ENCODE measurements around the gene SPTBN4. TPM values are rescaled to one million over a fixed set of nuclear protein-coding genes. Genes with fewer than 3 reads are reported as not detected.
"Not testable (repeated sequence)": the region's sequence is repeated elsewhere in the genome, so short reads cannot be mapped to it uniquely, and the experiment has no call there.

The SPTBN4 gene
- total RNA-seq, 1 experiment from 2014 or later: 0.48 TPM

DNA sequence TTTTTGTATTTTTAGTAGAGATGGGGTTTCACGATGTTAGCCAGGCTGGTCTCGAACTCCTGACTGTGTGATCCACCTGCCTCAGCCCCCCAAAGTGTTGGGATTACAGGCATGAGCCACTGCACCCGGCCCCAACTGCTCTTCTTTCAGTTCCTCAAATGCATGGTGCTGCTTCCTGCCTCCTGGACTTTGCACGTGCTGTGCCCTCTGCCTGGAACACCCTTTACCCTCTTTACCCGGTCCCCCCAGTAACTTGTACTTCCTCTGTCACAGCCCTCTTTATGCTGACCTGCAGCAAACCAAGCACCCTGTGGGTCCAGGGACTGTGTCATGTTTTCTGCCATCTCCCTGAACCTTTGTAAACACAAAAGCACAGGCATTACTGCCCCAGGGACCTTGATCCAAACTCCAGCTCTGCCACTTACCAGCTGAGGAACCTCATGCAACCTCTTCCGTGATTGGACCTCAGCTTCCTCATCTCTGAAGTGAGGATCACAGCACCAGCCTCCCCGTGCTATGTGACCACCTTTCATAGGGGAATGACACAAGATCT, 5.1 kb upstream of the SPTBN4 start:
- Histone ChIP-seq H3K9me3 (ENCODE audit: insufficient read depth, low read depth) (no peaks in the 10 kb centered on the region), H3K27ac (no peak overlapping the region), H4K20me1 (ENCODE audit: insufficient read depth) (no peaks in the 10 kb centered on the region), H3F3A (ENCODE audit: insufficient read depth, low read depth) (peaks cover 24% of the 10 kb centered on the region), H3K79me2 (ENCODE audit: low read depth) (peaks cover 40% of the 10 kb centered on the region), H3K4me1 (replicated peaks; ENCODE audit: insufficient read depth) (peaks cover 22% of the 10 kb centered on the region), H3K9me2 (ENCODE audit: insufficient read depth) (no peaks in the 10 kb centered on the region), H3K27me3 (ENCODE audit: insufficient read depth, low read depth) (no peaks in the 10 kb centered on the region), H3K4me2 (no peak overlapping the region), H2AFZ (no peak overlapping the region), H3K36me3 (ENCODE audit: low read depth) (no peaks in the 10 kb centered on the region), H3K4me3 (no peak overlapping the region)
- DNase-seq: no peak
- no peak for TF ChIP-seq CTCF (conservative IDR thresholded peaks at IDR 0.05)
- no peak for TF ChIP-seq EZH2 (IDR thresholded peaks at IDR 0.05; ENCODE audit: low read depth)
- intact Hi-C loops (cut with micrococcal nuclease; ENCODE audit: unreplicated experiment): loop anchor here (5.0 kb wide), 1 partner anchor 61 kb away; no protein-coding TSS in a partner anchor
- BruUV-seq (replicated peaks): no TSS peak
- CTCF ChIA-PET: no interaction called here
- POLR2A ChIA-PET (ENCODE audit: unreplicated experiment): no interaction called here

- Histone ChIP-seq H3K4me1 (replicated peaks; ENCODE audit: insufficient read depth) (peaks cover 22% of the 10 kb centered on the region), H3K4me3 (peak overlapping the region; percentile 50; the same call in 1 of the 2 replicates), H3K27ac (peak overlapping the region; percentile 98), H3F3A (ENCODE audit: insufficient read depth, low read depth) (peaks cover 31% of the 10 kb centered on the region), H3K4me2 (peak overlapping the region; percentile 83), H3K79me2 (ENCODE audit: low read depth) (peaks cover 40% of the 10 kb centered on the region)
- ChIA-PET CTCF (interaction anchor here (0.6 to 2.3 kb wide), 10 partner anchors 43 to 271 kb away, joined by 3 to 15 read pairs (median 3); no protein-coding TSS in a partner anchor), POLR2A (ENCODE audit: unreplicated experiment) (interaction anchor here (0.6 to 1.3 kb wide), 8 partner anchors 38 to 890 kb away, joined by 3 to 16 read pairs (median 6); partner anchors contain the start of genes AKT2 and SERTAD1)
- not testable (repeated sequence) for H4K20me1 ChIP-seq (ENCODE audit: insufficient read depth); BruUV-seq (replicated peaks); H3K27me3 ChIP-seq (ENCODE audit: insufficient read depth, low read depth); H3K36me3 ChIP-seq (ENCODE audit: low read depth); H3K9me3 ChIP-seq (ENCODE audit: insufficient read depth, low read depth); H2AFZ ChIP-seq; H3K9me2 ChIP-seq (ENCODE audit: insufficient read depth)
- peak; percentile 76 to 85 for DNase-seq
- intact Hi-C loops (cut with micrococcal nuclease; ENCODE audit: unreplicated experiment): loop anchor here (1.0 to 5.0 kb wide), 5 partner anchors 19 to 141 kb away; partner anchors contain the start of gene SERTAD3
These were observed 3.2 kb upstream of the SPTBN4 start for GRCh38 chr19:40463587-40464037.

GRCh38 chr19:40464059-40465024, 2.5 kb upstream of the SPTBN4 start:
- peak overlapping the region; percentile 83 for H2AFZ ChIP-seq

More at GRCh38 chr19:40464059-40465024, 2.5 kb upstream of the SPTBN4 start:
- peak; percentile 89 to 93 for DNase-seq
- POLR2A ChIA-PET (ENCODE audit: unreplicated experiment): interaction anchor here (0.6 to 1.7 kb wide), 11 partner anchors 31 to 889 kb away, joined by 3 to 17 read pairs (median 6); partner anchors contain the start of genes C19orf47, PLD3 and SERTAD1
- Histone ChIP-seq H3F3A (ENCODE audit: insufficient read depth, low read depth) (peaks cover 31% of the 10 kb centered on the region), H3K4me3 (peak overlapping the region; percentile 82), H3K9me2 (ENCODE audit: insufficient read depth) (no peaks in the 10 kb centered on the region), H3K27me3 (ENCODE audit: insufficient read depth, low read depth) (no peaks in the 10 kb centered on the region), H3K27ac (peak overlapping the region; percentile 98), H3K36me3 (ENCODE audit: low read depth) (no peaks in the 10 kb centered on the region), H3K4me2 (peak overlapping the region; percentile 83), H4K20me1 (ENCODE audit: insufficient read depth) (no peaks in the 10 kb centered on the region), H3K4me1 (replicated peaks; ENCODE audit: insufficient read depth) (peaks cover 22% of the 10 kb centered on the region), H3K9me3 (ENCODE audit: insufficient read depth, low read depth) (no peaks in the 10 kb centered on the region), H3K79me2 (ENCODE audit: low read depth) (peaks cover 40% of the 10 kb centered on the region)
- intact Hi-C loops (cut with micrococcal nuclease; ENCODE audit: unreplicated experiment): loop anchor here (1.0 to 5.0 kb wide), 6 partner anchors 20 to 140 kb away; partner anchors contain the start of genes C19orf47, PLD3 and SERTAD3
- TF ChIP-seq EZH2 (IDR thresholded peaks at IDR 0.05; ENCODE audit: low read depth) (no peak), CTCF (conservative IDR thresholded peaks at IDR 0.05) (peak; percentile 94)
- BruUV-seq (replicated peaks): TSS peak; percentile 93
- CTCF ChIA-PET: interaction anchor here (0.6 to 2.3 kb wide), 14 partner anchors 22 to 612 kb away, joined by 3 to 15 read pairs (median 4); no protein-coding TSS in a partner anchor

Data from PC-9 (cell line).